ENCODE data around the gene RIT2. TPM values are rescaled to one million over a fixed set of nuclear protein-coding genes. Genes with fewer than 3 reads are reported as not detected.

Gene RIT2
- total RNA-seq, 1 experiment from 2014 or later: 1.5 TPM

GRCh38 chr18:42956287-42956686 is 159.2 kb downstream of the RIT2 start:
- Mint-ChIP-seq H3K27me3 (ENCODE audit: low read depth) (no peaks in the 10 kb centered on the region), H3K4me3 (no peak overlapping the region), H3K36me3 (no peaks in the 10 kb centered on the region), H3K27ac (no peak overlapping the region), H3K4me1 (no peaks in the 10 kb centered on the region), H3K9me3 (peaks cover 7% of the 10 kb centered on the region)
- CTCF ChIA-PET: no interaction called here
- TF ChIP-seq ATF3 (CRISPR knock-in tag; conservative IDR thresholded peaks at IDR 0.05) (no peak), CDX4 (CRISPR knock-in tag; IDR thresholded peaks at IDR 0.05; ENCODE audit: borderline replicate concordance) (no peak), TCF7 (CRISPR knock-in tag; IDR thresholded peaks at IDR 0.05; ENCODE audit: low read depth) (no peak), FOXK1 (CRISPR knock-in tag; IDR thresholded peaks at IDR 0.05) (no peak)
- DNase-seq (ENCODE audit: low spot score) (no peak), ATAC-seq (no peak)
- POLR2A ChIA-PET: no interaction called here

DNA sequence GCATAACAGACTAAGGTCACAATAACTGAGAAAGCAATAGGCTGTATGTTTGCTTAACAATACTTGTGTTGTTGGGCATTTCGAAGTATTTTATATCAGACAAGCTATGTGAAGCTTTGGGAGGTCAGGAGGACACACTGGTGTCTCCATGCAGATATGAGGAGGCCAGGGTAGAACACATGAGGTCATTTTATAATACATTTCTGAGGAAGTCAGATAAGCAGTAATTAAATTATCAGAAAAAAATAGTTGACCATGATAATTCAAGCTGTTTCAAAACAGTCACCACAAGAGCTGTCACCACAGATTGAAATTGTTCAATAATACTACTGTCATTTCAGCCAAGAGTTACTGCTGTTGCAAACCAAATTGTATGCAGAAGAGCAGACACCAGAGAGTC is 160.6 kb downstream of the RIT2 start:
- no peaks in the 10 kb centered on the region for H3K4me1 Mint-ChIP-seq
- TF ChIP-seq ZNF138 (CRISPR knock-in tag; conservative IDR thresholded peaks at IDR 0.05) (no peak), HMGA2 (CRISPR knock-in tag; IDR thresholded peaks at IDR 0.05) (no peak), E2F5 (CRISPR knock-in tag; IDR thresholded peaks at IDR 0.05) (no peak), NR3C1 (CRISPR knock-in tag; conservative IDR thresholded peaks at IDR 0.05; ENCODE audit: low read depth) (no peak), SMAD4 (CRISPR knock-in tag; IDR thresholded peaks at IDR 0.05) (no peak), E2F4 (CRISPR knock-in tag; IDR thresholded peaks at IDR 0.05; ENCODE audit: borderline replicate concordance, low read depth) (no peak), ZNF423 (CRISPR knock-in tag; IDR thresholded peaks at IDR 0.05) (no peak), EMX1 (CRISPR knock-in tag; IDR thresholded peaks at IDR 0.05) (no peak), KAT7 (CRISPR knock-in tag; IDR thresholded peaks at IDR 0.05; ENCODE audit: borderline replicate concordance) (no peak), TCF7 (CRISPR knock-in tag; IDR thresholded peaks at IDR 0.05; ENCODE audit: low read depth) (no peak), OVOL2 (CRISPR knock-in tag; IDR thresholded peaks at IDR 0.05; ENCODE audit: borderline replicate concordance) (no peak), ZNF396 (CRISPR knock-in tag; IDR thresholded peaks at IDR 0.05; ENCODE audit: borderline replicate concordance) (no peak), NR1H2 (CRISPR knock-in tag; IDR thresholded peaks at IDR 0.05) (no peak), ATF6 (CRISPR knock-in tag; IDR thresholded peaks at IDR 0.05) (no peak), FOXK1 (CRISPR knock-in tag; IDR thresholded peaks at IDR 0.05) (no peak), TEAD4 (CRISPR knock-in tag; IDR thresholded peaks at IDR 0.05) (no peak), AFF4 (CRISPR knock-in tag; IDR thresholded peaks at IDR 0.05; ENCODE audit: borderline replicate concordance) (no peak)
- TF ChIP-seq, protein P1, sequence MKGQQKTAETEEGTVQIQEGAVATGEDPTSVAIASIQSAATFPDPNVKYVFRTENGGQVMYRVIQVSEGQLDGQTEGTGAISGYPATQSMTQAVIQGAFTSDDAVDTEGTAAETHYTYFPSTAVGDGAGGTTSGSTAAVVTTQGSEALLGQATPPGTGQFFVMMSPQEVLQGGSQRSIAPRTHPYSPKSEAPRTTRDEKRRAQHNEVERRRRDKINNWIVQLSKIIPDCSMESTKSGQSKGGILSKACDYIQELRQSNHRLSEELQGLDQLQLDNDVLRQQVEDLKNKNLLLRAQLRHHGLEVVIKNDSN (CRISPR knock-in tag; IDR thresholded peaks at IDR 0.05): no peak
- TF ChIP-seq, protein P2, sequence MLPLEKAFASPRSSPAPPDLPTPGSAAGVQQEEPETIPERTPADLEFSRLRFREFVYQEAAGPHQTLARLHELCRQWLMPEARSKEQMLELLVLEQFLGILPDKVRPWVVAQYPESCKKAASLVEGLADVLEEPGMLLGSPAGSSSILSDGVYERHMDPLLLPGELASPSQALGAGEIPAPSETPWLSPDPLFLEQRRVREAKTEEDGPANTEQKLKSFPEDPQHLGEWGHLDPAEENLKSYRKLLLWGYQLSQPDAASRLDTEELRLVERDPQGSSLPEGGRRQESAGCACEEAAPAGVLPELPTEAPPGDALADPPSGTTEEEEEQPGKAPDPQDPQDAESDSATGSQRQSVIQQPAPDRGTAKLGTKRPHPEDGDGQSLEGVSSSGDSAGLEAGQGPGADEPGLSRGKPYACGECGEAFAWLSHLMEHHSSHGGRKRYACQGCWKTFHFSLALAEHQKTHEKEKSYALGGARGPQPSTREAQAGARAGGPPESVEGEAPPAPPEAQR (CRISPR knock-in tag; IDR thresholded peaks at IDR 0.05): no peak
- H3K27me3 Mint-ChIP-seq (ENCODE audit: low read depth): no peaks in the 10 kb centered on the region
- H3K36me3 Mint-ChIP-seq: no peaks in the 10 kb centered on the region
- no peak overlapping the region for H3K4me3 Mint-ChIP-seq
- no peak overlapping the region for H3K27ac Mint-ChIP-seq
- H3K9me3 Mint-ChIP-seq: peaks cover 21% of the 10 kb centered on the region
- ChIA-PET CTCF (no interaction called here), POLR2A (no interaction called here)
- no peak for DNase-seq (ENCODE audit: low spot score)
- no peak for ATAC-seq

Data from WTC11 (cell line).